ENCODE results near the gene CDHR4.

Gene CDHR4

DNA sequence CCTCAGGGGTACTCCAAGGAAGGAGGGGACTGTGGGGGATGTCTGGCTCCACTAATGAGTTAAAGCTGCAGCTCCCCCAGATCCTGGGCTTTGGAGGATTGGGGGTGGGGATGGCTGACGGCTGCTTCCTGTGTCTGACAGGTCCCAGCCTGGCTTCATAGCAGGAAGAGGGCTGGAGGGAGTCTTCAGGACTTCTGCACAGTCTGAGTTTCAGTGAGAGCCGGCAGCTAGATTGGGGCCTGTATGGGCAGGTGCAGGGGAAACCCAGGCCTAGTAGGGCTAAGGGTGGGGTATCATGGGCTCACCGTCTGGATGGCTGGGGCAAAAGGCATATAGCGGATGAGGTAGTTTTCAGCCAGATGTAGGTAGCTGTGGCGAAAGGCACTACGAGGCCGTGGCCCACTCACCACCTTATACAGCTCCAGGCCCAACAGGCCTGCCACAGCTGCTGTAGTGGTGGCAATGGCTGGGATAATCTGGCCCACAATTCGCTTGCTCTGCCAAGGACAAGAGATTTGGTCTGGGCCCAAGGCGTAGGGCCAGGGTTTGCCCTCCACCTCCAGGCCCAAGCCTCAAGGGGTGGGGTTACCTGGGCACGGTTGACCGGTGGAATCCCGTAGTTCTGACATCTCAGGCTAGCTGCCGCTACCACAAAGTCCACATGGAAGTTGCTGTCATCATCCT, 7.9 kb upstream of the CDHR4 start:
- H3K4me3 Mint-ChIP-seq, result no peak overlapping the region
- H3K4me1 Mint-ChIP-seq (ENCODE audit: low read depth), result peaks cover 61% of the 10 kb centered on the region
- peak overlapping the region; percentile 67 for H3K27ac Mint-ChIP-seq
- no peaks in the 10 kb centered on the region for H3K27me3 Mint-ChIP-seq
- H3K9me3 Mint-ChIP-seq (ENCODE audit: low read depth), result no peaks in the 10 kb centered on the region
- H3K36me3 Mint-ChIP-seq, result no peaks in the 10 kb centered on the region

DNA sequence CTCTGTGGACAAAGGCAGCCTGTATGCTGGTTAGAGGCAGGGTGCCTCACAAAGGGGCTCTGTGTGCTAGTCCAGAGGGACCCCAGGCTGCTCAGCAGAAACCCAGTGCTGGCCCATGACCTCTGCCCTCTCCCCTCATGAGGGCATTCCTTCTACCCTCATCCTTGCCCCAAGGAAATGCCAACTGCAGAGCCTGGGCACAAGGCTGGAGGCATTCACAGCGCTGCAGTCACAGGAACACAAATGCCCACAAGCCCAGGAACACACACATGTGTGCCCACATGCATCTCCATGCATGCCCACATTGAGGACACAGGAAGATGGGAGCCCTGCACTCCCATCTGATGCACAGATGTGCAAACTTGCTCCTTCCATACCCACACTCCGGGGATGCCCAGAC, 7.2 kb upstream of the CDHR4 start:
- Mint-ChIP-seq H3K4me1 (ENCODE audit: low read depth) (peaks cover 58% of the 10 kb centered on the region), H3K4me3 (peak overlapping the region; percentile 9), H3K9me3 (ENCODE audit: low read depth) (no peaks in the 10 kb centered on the region), H3K27me3 (no peaks in the 10 kb centered on the region), H3K36me3 (no peaks in the 10 kb centered on the region), H3K27ac (peak overlapping the region; percentile 69)

DNA sequence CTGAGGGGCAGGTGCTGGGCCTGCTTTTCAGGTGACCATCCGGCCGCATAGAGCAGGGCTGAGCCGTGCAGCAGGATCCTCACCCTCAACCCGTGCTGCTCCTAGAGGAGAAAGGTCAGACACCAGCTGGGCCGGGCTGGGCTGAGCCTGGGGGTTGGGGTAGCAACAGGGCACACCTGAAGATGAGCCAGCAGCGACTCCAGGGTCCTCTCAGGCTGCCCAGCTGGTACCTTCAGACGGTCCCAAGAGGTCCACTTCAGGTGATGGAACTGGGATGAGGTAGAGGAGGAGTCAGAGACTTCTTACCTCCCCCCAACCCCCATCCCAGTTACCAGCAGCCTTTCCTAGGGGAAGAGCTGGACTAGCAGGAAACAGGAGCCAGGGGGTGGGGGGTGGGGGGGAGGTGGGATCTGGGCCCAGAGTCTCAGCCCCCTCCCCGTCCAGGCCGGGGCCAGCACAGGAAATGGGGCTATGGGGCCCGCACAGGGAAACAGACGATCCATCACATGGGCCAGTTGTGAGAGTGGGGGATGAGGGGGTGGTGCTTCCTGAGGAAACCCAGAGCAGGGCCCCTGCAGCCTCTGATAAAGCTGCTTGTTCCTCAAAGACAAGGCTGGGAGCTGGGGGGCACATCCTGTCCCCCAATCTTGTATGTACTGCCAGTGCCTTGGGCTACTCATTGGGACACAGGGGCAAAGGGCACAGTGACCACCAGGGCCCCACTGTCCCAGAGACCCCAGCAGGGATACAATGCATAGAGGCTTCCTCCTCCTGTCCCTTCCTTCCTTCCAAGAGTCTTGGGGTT, 6.4 kb upstream of the CDHR4 start:
- no peaks in the 10 kb centered on the region for H3K9me3 Mint-ChIP-seq (ENCODE audit: low read depth)
- peak overlapping the region; percentile 69 for H3K27ac Mint-ChIP-seq
- H3K4me3 Mint-ChIP-seq, result peak overlapping the region; percentile 32
- H3K27me3 Mint-ChIP-seq, result peaks cover 2% of the 10 kb centered on the region
- H3K4me1 Mint-ChIP-seq (ENCODE audit: low read depth), result peaks cover 54% of the 10 kb centered on the region
- no peaks in the 10 kb centered on the region for H3K36me3 Mint-ChIP-seq

DNA sequence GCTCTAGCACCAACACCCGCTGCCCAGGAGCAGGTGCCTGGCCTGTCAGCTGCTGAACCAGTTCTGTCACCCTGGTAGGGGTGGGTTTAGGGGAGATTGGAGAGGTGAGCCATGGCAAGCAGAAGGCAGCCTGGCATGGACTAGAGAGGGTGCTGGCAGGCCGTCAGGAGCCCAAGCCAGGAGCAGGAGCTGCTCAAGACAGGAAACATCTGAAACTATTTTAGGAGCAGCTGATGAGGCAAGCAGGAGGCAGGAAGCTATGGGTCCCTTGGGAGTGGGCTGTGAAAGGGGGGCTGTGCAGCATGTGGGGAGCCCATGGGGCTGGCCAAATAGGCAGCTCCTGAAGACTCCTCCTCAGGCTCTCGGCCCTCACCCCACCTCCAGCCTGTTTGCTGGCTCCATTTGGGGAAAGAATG, 5.7 kb upstream of the CDHR4 start:
- H3K4me3 Mint-ChIP-seq, result peak overlapping the region; percentile 51
- H3K36me3 Mint-ChIP-seq, result no peaks in the 10 kb centered on the region
- H3K4me1 Mint-ChIP-seq (ENCODE audit: low read depth), result peaks cover 54% of the 10 kb centered on the region
- H3K27ac Mint-ChIP-seq, result peak overlapping the region; percentile 42
- peaks cover 4% of the 10 kb centered on the region for H3K27me3 Mint-ChIP-seq
- no peaks in the 10 kb centered on the region for H3K9me3 Mint-ChIP-seq (ENCODE audit: low read depth)

DNA sequence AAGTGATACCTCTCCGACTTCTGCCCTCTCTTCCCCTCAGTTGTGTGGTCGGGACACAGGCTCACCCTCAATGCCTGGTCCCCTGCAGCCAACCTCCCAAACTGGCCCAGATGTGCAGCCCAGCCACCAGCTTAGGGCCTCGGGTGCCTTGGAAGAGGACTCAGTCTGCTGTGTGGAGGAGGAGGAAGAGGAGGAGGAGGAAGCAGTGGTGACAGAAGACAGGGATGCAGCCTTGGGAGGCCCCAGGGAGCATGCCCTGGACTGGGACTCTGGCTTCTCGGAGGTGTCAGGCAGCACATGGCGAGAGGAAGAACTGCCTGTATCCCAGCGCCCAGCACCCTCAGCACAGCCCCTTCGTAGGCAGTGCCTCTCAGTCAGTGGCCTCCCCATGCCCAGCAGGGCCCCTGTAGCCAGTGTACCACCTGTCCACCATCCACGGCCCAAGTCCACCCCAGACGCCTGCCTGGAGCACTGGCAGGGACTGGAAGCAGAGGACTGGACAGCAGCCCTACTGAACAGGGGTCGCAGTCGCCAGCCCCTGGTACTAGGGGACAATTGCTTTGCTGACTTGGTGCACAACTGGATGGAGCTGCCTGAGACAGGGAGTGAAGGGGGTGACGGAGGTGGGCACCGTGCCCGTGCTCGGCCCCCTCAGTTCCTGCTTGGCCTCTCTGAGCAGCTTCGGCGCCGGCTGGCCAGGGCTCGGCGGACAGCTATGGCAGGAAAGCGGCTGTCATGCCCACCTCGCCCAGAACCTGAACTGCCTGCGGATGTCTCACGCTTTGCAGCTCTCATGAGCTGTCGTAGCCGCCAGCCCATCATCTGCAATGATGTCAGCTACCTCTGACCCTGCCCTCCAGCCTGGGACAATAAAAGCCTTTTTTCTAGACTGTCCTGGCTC, 4.7 kb upstream of the CDHR4 start:
- Mint-ChIP-seq H3K27me3 (peaks cover 4% of the 10 kb centered on the region), H3K36me3 (no peaks in the 10 kb centered on the region), H3K27ac (peak overlapping the region; percentile 54), H3K4me3 (peak overlapping the region; percentile 90), H3K4me1 (ENCODE audit: low read depth) (peaks cover 50% of the 10 kb centered on the region), H3K9me3 (ENCODE audit: low read depth) (no peaks in the 10 kb centered on the region)

DNA sequence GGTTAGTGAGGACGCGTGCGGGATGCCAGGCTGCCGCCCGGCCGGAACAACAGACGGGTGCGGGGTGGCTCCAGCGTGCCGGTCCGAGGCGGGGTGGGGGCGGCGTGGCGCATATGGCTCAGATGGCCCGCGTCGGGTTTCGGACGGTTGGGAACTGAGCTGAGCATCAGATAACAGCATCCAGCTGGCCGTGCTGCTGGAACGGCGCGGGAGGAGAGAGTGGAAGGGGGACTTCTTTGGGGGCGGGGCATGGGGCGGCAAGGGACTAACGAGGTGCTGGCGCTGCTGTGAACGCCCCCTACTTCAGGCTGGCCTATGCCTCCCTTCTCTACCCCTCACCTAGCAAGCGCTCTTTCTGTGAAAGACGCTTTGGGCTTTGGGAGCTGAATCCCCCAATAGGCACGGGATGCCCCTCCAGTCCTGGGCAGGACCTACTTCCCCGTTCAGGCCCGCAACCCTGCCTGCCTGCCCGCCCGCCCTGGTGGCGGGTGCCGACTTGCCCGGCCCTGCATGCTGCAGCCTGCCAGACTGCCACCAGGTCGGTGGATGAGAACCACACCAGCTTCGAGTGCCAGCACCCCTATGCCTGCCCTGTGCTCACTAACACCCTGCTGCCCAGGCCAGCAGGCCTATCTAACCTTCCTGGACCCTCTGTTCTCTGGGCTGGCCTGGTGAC, 3.9 kb upstream of the CDHR4 start:
- H3K4me1 Mint-ChIP-seq (ENCODE audit: low read depth), result peaks cover 48% of the 10 kb centered on the region
- no peaks in the 10 kb centered on the region for H3K9me3 Mint-ChIP-seq (ENCODE audit: low read depth)
- peak overlapping the region; percentile 90 for H3K4me3 Mint-ChIP-seq
- peaks cover 4% of the 10 kb centered on the region for H3K27me3 Mint-ChIP-seq
- H3K36me3 Mint-ChIP-seq, result no peaks in the 10 kb centered on the region
- H3K27ac Mint-ChIP-seq, result peak overlapping the region; percentile 54

DNA sequence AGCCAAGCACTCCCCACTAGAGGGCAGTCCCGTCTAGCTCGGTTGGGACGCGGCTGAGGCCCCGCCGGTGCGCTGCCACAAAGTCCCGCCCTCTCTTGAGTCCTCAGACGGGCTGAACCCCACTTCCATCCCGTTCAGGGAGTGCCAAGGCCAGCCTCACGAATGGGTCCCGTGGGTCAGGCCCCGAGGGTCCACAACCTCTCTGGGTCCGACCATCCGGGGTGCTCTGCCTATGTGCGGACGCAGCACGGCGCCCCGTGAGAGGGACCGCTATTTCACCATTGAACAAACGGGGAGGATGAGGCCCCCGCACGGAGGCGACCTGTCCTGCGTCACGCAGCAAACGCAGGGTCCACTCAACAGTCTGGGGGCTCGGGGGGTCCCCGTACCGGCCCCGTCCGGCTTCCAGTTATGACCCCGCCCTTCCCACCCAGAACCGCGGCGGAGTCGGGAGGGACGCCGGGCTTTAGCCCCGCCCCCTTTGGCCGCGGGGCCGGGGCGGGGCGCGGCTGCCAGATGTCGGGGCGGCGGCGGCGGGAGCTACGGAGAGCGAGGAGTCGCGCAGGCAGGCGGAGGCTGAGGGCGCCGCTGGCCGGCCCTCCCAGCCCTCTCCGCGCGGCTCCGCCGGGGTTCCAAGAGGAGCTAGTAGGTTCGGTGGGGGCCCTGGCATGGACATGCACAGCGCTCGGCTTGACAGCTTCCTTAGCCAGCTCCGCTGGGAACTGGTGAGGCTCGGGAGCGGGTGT, 3.2 kb upstream of the CDHR4 start, which contains the start of gene INKA1:
Gene INKA1 (plus strand): TSS at position 543 of the 746 bp plus-strand sequence. CDS start 132 bp downstream, at position 675.
- peaks cover 41% of the 10 kb centered on the region for H3K4me1 Mint-ChIP-seq (ENCODE audit: low read depth)
- H3K27me3 Mint-ChIP-seq, result peaks cover 4% of the 10 kb centered on the region
- no peaks in the 10 kb centered on the region for H3K9me3 Mint-ChIP-seq (ENCODE audit: low read depth)
- H3K4me3 Mint-ChIP-seq, result peak within 1 kb of the TSS; percentile 90
- no peaks in the 10 kb centered on the region for H3K36me3 Mint-ChIP-seq
- peak within 1 kb of the TSS; percentile 86 for H3K27ac Mint-ChIP-seq

DNA sequence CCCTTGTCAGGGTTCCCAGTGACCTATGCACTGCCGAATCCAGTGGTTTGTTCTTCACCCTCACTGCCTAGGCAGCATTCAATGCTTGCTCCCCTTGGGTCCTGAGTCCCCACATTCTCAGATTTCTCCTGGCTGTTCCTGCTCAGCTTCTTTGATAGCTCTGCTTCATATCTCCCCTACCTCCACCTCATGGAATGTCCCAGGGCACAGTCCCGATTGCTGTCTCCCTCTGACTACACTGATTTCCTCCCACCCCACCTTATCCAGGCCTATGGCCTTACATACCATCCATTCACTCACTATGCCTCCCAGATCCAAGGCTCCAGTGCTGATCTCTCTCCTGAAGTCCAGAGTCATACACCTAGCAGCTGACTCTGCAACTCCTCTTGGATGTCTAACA, 1.5 kb upstream of the CDHR4 start:
- H3K4me3 Mint-ChIP-seq, result peak overlapping the region; percentile 90
- H3K4me1 Mint-ChIP-seq (ENCODE audit: low read depth), result peaks cover 24% of the 10 kb centered on the region
- no peaks in the 10 kb centered on the region for H3K36me3 Mint-ChIP-seq
- H3K27ac Mint-ChIP-seq, result no peak overlapping the region
- peaks cover 4% of the 10 kb centered on the region for H3K27me3 Mint-ChIP-seq
- no peaks in the 10 kb centered on the region for H3K9me3 Mint-ChIP-seq (ENCODE audit: low read depth)

DNA sequence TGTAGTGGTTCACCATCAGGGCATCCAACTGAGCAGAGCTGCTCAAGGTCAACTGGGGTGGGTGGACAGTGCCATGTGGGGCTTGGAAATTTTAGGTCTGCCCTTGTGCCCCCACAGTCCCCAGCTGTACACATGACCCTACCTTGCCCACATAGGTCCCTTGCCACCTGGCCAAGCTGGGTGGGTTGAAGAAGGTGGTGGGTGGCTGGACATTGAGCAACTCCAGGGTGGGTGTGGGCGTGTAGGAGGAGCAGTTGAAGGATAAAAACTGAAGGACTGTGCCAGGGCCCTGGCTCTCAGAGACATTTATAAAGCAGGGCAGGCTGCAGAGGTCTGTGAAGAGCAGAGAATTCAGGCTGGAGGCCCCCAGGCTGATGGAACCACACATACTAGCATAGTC, 568 bp downstream of the CDHR4 start:
- Mint-ChIP-seq H3K36me3 (no peaks in the 10 kb centered on the region), H3K4me3 (no peak overlapping the region), H3K27me3 (peaks cover 4% of the 10 kb centered on the region), H3K4me1 (ENCODE audit: low read depth) (peaks cover 8% of the 10 kb centered on the region), H3K27ac (no peak overlapping the region), H3K9me3 (ENCODE audit: low read depth) (no peaks in the 10 kb centered on the region)

DNA sequence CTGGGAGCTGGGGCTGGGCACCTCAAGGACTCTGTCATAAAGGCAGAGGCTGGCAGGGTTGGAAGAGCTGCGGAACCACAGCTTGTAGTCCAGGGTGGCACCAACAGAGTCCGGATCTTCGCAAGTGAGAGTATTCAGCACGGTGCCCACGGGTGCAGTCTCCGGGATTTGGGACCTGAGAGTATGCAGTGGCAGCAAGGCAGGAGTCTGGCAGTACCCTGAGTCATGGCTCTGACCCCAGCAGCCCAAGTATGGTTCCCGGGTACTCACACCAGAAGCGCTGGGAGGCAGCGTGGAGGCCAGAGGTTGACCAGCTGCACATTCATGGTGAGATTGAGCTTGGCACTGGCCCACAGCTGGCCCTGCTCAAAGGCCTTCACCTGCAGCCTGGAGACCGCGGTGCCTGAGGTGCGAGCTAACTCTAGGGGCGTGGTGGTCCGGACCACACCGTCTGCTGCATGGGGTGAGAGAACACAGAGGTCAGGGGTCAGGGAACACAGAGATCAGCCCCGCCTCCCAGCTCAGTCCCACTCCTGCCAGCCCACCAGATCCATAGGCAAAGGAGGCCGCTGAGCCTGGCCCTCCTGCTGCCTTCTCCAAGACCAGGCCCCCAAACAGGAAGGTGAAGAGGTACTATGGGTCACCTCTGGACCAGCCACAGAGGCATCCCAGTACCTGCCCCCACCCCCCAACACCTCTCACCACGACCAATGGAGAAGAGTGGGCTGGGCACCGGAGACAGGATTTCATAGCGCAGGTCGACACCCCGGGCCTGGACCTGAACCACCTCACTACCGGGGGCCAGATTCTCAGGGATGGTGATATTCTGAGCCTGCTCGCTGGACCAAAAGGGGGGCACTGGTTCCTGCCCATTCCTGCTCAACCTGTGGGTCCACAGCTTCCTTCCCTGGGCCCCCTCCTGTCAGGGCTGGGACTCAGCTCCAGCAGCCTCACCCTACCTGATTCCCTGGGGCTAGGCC, 4.5 kb downstream of the CDHR4 start:
- no peak overlapping the region for H3K27ac Mint-ChIP-seq

DNA sequence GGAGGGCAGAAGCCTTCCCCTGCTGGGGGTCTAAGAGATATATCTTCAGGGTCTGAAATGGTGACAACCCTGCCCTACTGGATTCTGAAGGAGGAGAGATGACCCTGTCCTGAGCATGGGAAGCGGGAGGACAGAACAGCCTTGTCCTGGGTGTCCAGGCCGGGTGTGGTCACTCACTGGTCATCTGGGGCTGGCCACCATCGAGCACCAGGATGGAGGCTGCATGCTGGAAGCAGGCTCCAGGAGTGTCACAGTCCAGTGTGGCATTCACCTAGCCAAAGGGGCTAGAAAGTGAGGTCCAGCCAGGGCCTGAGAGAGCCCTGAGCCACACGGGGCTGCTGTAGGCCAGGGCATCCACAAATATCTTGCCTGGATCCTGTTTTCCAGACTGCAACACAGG, 5.2 kb downstream of the CDHR4 start:
- no peak overlapping the region for H3K27ac Mint-ChIP-seq
- H3K9me3 Mint-ChIP-seq (ENCODE audit: low read depth), result no peaks in the 10 kb centered on the region
- H3K36me3 Mint-ChIP-seq, result no peaks in the 10 kb centered on the region
- H3K4me1 Mint-ChIP-seq (ENCODE audit: low read depth), result peaks cover 3% of the 10 kb centered on the region
- H3K4me3 Mint-ChIP-seq, result no peak overlapping the region
- H3K27me3 Mint-ChIP-seq, result no peaks in the 10 kb centered on the region

More for the DNA sequence above, 4.5 kb downstream of the CDHR4 start:
- Mint-ChIP-seq H3K9me3 (ENCODE audit: low read depth) (no peaks in the 10 kb centered on the region), H3K4me1 (ENCODE audit: low read depth) (peaks cover under 1% of the 10 kb centered on the region), H3K27me3 (no peaks in the 10 kb centered on the region), H3K36me3 (no peaks in the 10 kb centered on the region), H3K4me3 (no peak overlapping the region)

DNA sequence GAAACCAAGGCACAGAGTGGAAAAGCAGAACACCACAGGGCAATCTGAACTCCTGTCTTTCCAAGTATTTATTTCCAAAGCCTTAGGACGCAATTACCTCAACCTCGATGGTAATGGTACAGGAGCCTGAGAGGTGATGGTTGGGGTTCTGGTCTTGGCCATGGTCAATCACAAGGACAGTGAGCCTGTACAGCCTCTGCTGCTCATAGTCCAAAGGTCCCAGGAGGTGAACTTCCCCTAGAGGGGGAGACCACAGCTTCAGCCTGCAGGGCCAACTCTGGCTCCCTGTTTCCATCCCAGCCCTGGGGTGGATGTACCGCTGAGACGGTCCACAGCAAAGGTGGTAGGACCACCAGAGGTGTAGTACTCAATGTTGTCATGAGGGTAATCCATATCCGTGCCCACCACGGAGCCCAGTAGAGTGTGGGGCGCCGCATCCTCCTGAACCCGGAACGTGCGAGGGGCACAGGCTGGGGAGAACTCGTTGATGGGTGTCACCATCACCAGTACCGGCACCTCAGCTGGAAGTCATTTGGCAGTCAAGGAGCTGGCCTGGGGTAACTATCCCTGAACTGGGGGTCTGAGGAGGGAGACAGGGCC, 6.1 kb downstream of the CDHR4 start:
- peaks cover 3% of the 10 kb centered on the region for H3K4me1 Mint-ChIP-seq (ENCODE audit: low read depth)
- H3K36me3 Mint-ChIP-seq, result no peaks in the 10 kb centered on the region
- no peak overlapping the region for H3K4me3 Mint-ChIP-seq
- no peaks in the 10 kb centered on the region for H3K27me3 Mint-ChIP-seq
- H3K9me3 Mint-ChIP-seq (ENCODE audit: low read depth), result no peaks in the 10 kb centered on the region
- H3K27ac Mint-ChIP-seq, result no peak overlapping the region

Data from activated naive CD8-positive, alpha-beta T cell (primary cell).